Peyer's patch (tissue), 4 donors: ENCODE data around the gene UNC119.
"Not testable (repeated sequence)": the region's sequence is repeated elsewhere in the genome, so short reads cannot be mapped to it uniquely, and the experiment has no call there.

Experiments
- CTCF ChIP-seq, 6 experiments: fragments of 450-650 bp in 4 of 6; fragments of 200-600 bp in 2 of 6; sonication (generic) in 1 of 6; IDR thresholded peaks; one replicate each; pipeline ENCODE4 v1.5.1; 2017 to 2019; ENCODE audit warnings: antibody characterized with exemption in 6 of 6, mild to moderate bottlenecking in 3 of 6, moderate library complexity in 1 of 6
- POLR2A ChIP-seq, 2 donors: fragments of 450-650 bp; IDR thresholded peaks; one replicate each; pipeline ENCODE4 v1.5.1; 2017; ENCODE audit warnings: antibody characterized with exemption in 2 of 2, mild to moderate bottlenecking in 2 of 2, moderate library complexity in 2 of 2

GRCh38 chr17:28522281-28522680, 30.1 kb downstream of the UNC119 start:
- TF ChIP-seq CTCF, POLR2A (IDR thresholded peaks at IDR 0.05): not testable (repeated sequence)
